Amniotic stem cell (primary cell): ENCODE results near the gene CEBPZ.
A peak's percentile ranks its signal among the peaks of the same experiment; 100 is the strongest.
"Not testable (repeated sequence)": the region's sequence is repeated elsewhere in the genome, so short reads cannot be mapped to it uniquely, and the experiment has no call there.

Experiments used
- DNase-seq: peaks from one replicate; lab custom pipeline; 2025; lab: John Stamatoyannopoulos, UW

CEBPZ gene

DNA sequence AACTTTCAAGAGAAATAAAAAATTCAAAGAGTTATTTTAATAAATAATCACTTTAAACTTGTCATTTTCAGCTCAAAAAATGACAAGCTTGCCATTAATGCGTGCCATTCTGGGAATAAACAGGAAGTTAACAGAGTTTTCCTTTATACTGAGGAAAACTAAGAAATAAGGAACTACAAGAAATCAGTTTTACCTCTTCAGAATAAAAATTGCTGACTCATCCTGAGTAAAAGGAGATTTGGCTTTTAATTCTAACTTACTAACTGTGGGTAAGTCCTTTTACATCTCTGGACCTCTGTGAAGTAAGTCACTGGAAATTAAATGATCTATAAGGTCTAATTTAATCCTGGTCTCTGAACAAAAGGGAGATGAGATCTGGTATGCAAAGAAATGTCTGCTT, 16.1 kb downstream of the CEBPZ start:
- no peak for DNase-seq

- DNase-seq, result no peak
Observed at GRCh38 chr2:37211939-37212338, 19.5 kb downstream of the CEBPZ start.

GRCh38 chr2:37211212-37211611, 20.2 kb downstream of the CEBPZ start:
- DNase-seq, result no peak

GRCh38 chr2:37206760-37207159, 24.6 kb downstream of the CEBPZ start:
- not testable (repeated sequence) for DNase-seq

- DNase-seq, result no peak
Observed at GRCh38 chr2:37205689-37206341, 25.6 kb downstream of the CEBPZ start.

DNA sequence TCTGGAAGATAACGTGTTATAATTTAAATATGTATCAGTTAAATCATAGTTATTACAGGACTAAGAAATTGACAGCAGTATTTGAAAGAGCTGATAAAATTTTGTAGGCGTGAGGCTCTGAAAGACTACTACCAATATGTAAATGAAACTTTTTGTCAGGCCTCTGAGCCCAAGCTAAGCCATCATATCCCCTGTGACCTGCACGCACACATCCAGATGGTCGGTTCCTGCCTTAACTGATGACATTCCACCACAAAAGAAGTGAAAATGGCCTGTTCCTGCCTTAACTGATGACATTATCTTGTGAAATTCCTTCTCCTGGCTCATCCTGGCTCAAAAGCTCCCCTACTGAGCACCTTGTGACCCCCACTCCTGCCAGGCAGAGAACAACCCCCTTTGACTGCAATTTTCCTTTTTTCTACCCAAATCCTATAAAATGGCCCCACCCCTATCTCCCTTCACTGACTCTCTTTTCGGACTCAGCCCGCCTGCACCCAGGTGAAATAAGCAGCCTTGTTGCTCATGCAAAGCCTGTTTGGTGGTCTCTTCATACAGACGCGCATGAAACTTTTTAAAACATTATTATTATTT, 26.2 kb downstream of the CEBPZ start:
- DNase-seq, result not testable (repeated sequence)

DNA sequence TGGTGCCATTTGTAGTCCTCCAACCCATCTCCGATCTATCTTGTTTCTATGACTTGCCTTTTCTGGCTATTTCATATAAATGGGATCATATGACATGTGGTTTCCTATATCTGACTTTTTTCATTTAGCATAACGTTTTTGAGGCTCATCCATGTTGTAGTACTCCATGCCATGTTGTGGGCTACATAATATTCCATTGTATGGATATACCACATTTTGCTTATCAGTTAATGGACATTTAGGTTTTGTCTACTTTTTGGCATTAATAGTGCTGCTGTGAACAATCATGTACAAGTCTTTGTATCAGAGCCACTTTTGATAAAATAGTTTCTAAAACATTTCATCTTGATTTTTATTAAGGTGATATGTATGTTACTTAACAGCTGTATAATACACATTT, 27.7 kb downstream of the CEBPZ start:
- DNase-seq, result no peak

- DNase-seq, result no peak
Observed at GRCh38 chr2:37201766-37202165, 29.6 kb downstream of the CEBPZ start.

DNA sequence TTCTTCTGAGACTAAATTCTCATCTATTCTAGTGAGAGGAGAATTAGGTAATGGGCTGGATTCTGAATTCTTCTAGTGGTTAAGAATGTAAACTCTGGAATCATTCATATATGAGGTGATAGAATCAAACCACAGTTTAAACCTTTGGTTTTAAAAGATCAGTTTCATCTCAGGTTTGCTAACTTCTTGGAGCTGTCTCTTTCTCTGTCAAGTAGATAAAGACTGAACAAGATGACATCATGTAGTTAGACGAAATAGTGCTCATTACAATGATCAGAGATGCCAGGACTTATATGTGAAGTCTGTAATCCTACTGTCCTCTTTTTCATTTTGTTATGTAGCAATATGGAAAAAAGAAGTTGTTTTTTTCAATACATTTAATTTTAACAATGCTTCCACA, 30.2 kb downstream of the CEBPZ start:
- no peak for DNase-seq

- DNase-seq, result no peak
Observed at GRCh38 chr2:37198681-37199065, 32.7 kb downstream of the CEBPZ start.

DNA sequence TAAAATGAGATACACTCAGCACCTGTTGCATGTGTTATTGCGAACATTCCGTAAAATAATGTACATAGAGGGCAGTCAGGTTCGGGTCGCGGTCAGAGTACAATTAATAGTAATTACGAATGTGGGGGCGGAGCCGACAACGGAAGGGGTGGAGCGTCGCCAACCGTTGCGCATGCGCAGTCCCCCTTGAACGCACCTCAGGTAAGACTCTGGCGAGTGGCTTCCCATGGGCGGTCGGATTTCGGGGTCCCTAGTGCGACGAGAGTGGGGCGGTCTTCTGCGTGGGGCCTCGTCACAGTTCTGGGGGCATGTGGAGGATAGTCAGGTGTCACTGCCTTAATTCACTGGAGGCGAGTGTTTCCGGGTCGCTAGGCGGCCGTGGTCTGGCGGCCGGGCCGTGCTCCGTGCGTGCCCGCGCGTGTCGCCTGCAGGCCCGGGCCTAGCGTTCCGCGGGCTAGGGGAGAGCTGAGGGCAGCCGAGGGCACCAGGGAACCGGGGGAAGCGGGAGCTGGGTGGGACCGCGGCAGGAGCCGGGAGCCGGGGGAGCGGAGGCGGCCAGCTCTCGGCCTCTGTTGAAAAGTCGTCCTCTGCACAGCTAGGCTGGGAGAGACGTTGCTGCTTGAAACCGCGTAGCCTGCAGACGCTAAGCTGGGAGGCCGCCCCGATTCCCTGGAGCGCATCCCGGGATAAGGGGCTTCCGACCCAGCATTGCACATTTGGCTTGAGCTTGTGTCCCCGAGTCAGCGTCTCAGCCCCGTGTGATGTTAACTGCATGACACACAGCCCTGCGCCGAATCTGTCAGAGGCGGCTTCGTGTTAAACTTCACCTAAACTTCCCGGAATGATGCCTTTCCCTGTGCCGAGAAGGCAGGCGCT, 34.8 kb downstream of the CEBPZ start, which contains the start of gene CEBPZOS:
CEBPZOS (plus strand) TSS at position 177 of the 876 bp plus-strand sequence. CDS start 3,209 bp downstream, outside the sequence.
- DNase-seq, result peak; percentile 44

DNA sequence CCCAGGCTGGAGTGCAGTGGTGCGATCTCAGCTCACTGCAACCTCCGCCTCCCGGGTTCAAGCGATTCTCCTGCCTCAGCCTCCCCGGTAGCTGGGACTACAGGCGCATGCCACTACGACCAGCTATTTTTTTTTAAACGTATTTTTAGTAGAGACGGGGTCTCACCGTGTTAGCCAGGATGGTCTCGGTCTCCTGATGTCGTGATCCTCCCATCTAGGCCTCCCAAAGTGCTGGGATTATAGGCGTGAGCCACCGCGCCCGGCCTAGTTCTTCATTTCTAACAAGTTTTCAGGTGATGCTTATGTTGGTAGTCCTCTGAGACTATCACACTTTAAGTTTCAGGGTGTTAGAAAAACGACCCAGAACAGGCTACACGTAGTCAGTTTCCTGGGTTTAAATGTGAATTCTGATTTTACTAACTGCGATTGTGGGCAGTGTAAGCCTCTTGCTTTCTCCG, 35.5 kb downstream of the CEBPZ start:
- not testable (repeated sequence) for DNase-seq

DNA sequence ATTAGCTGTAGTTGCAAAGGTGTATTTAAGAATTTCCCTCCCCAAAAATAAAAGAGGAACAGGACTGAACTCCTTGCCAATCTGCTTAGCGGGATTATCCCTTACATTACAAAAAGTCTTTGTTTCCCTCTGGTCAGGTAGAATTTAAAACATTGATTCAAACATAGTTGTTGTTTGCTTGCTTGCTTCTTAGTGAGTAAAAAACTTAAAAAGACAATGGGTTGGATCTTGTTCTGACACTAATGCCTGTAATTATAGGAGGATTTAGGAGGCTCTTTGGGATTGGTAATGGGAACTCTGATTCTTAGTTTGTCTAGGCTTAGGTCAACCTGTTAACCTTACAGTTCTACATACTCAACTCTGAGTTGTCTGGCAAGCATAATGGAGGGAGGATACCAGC, 38.8 kb downstream of the CEBPZ start:
- DNase-seq, result no peak

GRCh38 chr2:37191747-37192146, 39.6 kb downstream of the CEBPZ start:
- DNase-seq, result no peak

GRCh38 chr2:37191253-37191652, 40.1 kb downstream of the CEBPZ start:
- DNase-seq, result no peak

GRCh38 chr2:37190290-37190689, 41.1 kb downstream of the CEBPZ start:
- no peak for DNase-seq

- peak; percentile 46 for DNase-seq
Observed at GRCh38 chr2:37189452-37190153, 41.8 kb downstream of the CEBPZ start.

- DNase-seq, result no peak
Observed at GRCh38 chr2:37188570-37188969, 42.8 kb downstream of the CEBPZ start, which contains the start of gene SULT6B1. SULT6B1 (minus strand) TSS chr2:37188670; CDS start chr2:37188640, 30 bp downstream.

GRCh38 chr2:37181726-37182684, 49.4 kb downstream of the CEBPZ start:
- DNase-seq, result no peak

- DNase-seq, result no peak
Observed at GRCh38 chr2:37180640-37181039, 50.8 kb downstream of the CEBPZ start.
